Hepatocyte (in vitro differentiated cells): ENCODE measurements around the gene MT4. TPM values are rescaled to one million over a fixed set of nuclear protein-coding genes. Genes with fewer than 3 reads are reported as not detected.

Experiments
- DNase-seq: peaks from one replicate; pipeline ENCODE4 v3.0.0-alpha.2; 2016; ENCODE audit warnings: low spot score
- H2AFZ ChIP-seq: fragments of 200-600 bp; sonication (generic); 2 replicates; pipeline ENCODE4 v1.6.0; 2016; ENCODE audit warnings: antibody characterized with exemption, mild to moderate bottlenecking
- H3K27ac ChIP-seq: fragments of 200-600 bp; sonication (generic); 2 replicates; pipeline ENCODE4 v1.5.1; 2016; ENCODE audit warnings: mild to moderate bottlenecking
- H3K27me3 ChIP-seq: fragments of 200-600 bp; sonication (generic); 2 replicates; pipeline ENCODE4 v1.6.1; 2016
- H3K36me3 ChIP-seq: fragments of 200-600 bp; sonication (generic); replicated peaks from 2 replicates; pipeline ENCODE4 v1.5.1; 2016; ENCODE audit warnings: low read depth; ENCODE audit not compliant: insufficient read depth
- H3K4me1 ChIP-seq: fragments of 200-600 bp; sonication (generic); 2 replicates; pipeline ENCODE4 v1.5.1; 2016; ENCODE audit warnings: mild to moderate bottlenecking, moderate library complexity; ENCODE audit not compliant: insufficient read depth
- H3K4me2 ChIP-seq: fragments of 200-600 bp; sonication (generic); 2 replicates; pipeline ENCODE4 v1.6.0; 2016
- H3K4me3 ChIP-seq: fragments of 200-600 bp; sonication (generic); 2 replicates; pipeline ENCODE4 v1.5.1; 2016; ENCODE audit warnings: mild to moderate bottlenecking
- H3K79me2 ChIP-seq: fragments of 200-600 bp; sonication (generic); 2 replicates; pipeline ENCODE4 v1.6.0; 2017; ENCODE audit warnings: mild to moderate bottlenecking
- H3K9me2 ChIP-seq: fragments of 200-600 bp; sonication (generic); replicated peaks from 2 replicates; pipeline ENCODE4 v1.6.0; 2017; ENCODE audit warnings: mild to moderate bottlenecking; ENCODE audit not compliant: insufficient read depth
- H3K9me3 ChIP-seq: fragments of 200-600 bp; sonication (generic); 2 replicates; pipeline ENCODE4 v1.5.1; 2016; ENCODE audit warnings: low read depth, mild to moderate bottlenecking
- H4K20me1 ChIP-seq: fragments of 200-600 bp; sonication (generic); 2 replicates; pipeline ENCODE4 v1.6.0; 2016; ENCODE audit warnings: mild to moderate bottlenecking; ENCODE audit not compliant: insufficient read depth, poor library complexity, severe bottlenecking
- CTCF ChIP-seq: fragments of 200-600 bp; sonication (generic); IDR thresholded peaks from 2 replicates; pipeline ENCODE4 v1.5.1; 2016; ENCODE audit warnings: antibody characterized with exemption, mild to moderate bottlenecking; ENCODE audit not compliant: poor library complexity
- EZH2 ChIP-seq: fragments of 200-600 bp; sonication (generic); IDR thresholded peaks from 2 replicates; pipeline ENCODE4 v1.6.1; 2016; ENCODE audit warnings: antibody characterized with exemption, mild to moderate bottlenecking, borderline replicate concordance
- EZH2phosphoT487 ChIP-seq: fragments of 200-600 bp; sonication (generic); IDR thresholded peaks from one replicate; pipeline ENCODE4 v1.6.1; 2018; ENCODE audit warnings: antibody characterized with exemption, mild to moderate bottlenecking, low read depth, moderate library complexity; ENCODE audit not compliant: unreplicated experiment, severe bottlenecking
- WGBS: methylation state at CpG from one replicate; pipeline ENCODE4 v1.1.6; 2016; ENCODE audit warnings: low lambda C conversion rate; ENCODE audit errors: missing lambda C conversion rate; 5-methylcytosine and 5-hydroxymethylcytosine counted together
- polyA plus RNA-seq: library from polyadenylated mRNA; unstranded; fragments of >200 nt; fragmentation: Nextera tagmentation; extraction: Ambion mirVana; gene quantifications from 2 replicates; pipeline ENCODE4 v1.2.1, GENCODE V29; 2016
- total RNA-seq: library from RNA; depleted of rRNA; stranded (reverse); fragments of >200 nt; gene quantifications from 2 replicates; pipeline ENCODE4 v1.2.3, GENCODE V29; 2014

MT4 gene
- total and polyA plus RNA-seq, 2 experiments from 2014 or later = not detected

- no peaks in the 10 kb centered on the region for H3K4me1 ChIP-seq
- H4K20me1 ChIP-seq = no peaks in the 10 kb centered on the region
- H3K4me3 ChIP-seq = no peak overlapping the region
- H3K27ac ChIP-seq = no peak overlapping the region
- H3K4me2 ChIP-seq = no peak overlapping the region
- no peaks in the 10 kb centered on the region for H3K9me3 ChIP-seq
- H3K36me3 ChIP-seq = no peaks in the 10 kb centered on the region
- DNase-seq = no peak
- no peaks in the 10 kb centered on the region for H3K9me2 ChIP-seq
- H3K27me3 ChIP-seq = no peaks in the 10 kb centered on the region
- H2AFZ ChIP-seq = no peak overlapping the region
- no peaks in the 10 kb centered on the region for H3K79me2 ChIP-seq
- no peak for TF ChIP-seq EZH2phosphoT487
- TF ChIP-seq CTCF = no peak
- no peak for TF ChIP-seq EZH2
- 69% methylated on average over 2 of the region's 2 CpGs for WGBS
Observed at GRCh38 chr16:56542039-56542438, 22.8 kb upstream of the MT4 start.

- no peaks in the 10 kb centered on the region for H3K36me3 ChIP-seq
- H4K20me1 ChIP-seq = no peaks in the 10 kb centered on the region
- H3K9me2 ChIP-seq = no peaks in the 10 kb centered on the region
- WGBS = 31% methylated on average over 12 of the region's 12 CpGs
- peak overlapping the region; percentile 34 for H3K27ac ChIP-seq
- H2AFZ ChIP-seq = peak overlapping the region; percentile 24
- H3K9me3 ChIP-seq = no peaks in the 10 kb centered on the region
- H3K4me3 ChIP-seq = no peak overlapping the region
- peak; percentile 10 for DNase-seq
- H3K27me3 ChIP-seq = no peaks in the 10 kb centered on the region
- TF ChIP-seq EZH2 (no peak), EZH2phosphoT487 (no peak), CTCF (no peak)
- H3K79me2 ChIP-seq = no peaks in the 10 kb centered on the region
- H3K4me1 ChIP-seq = no peaks in the 10 kb centered on the region
- no peak overlapping the region for H3K4me2 ChIP-seq
Observed at GRCh38 chr16:56547120-56547948, 17.5 kb upstream of the MT4 start.

- Histone ChIP-seq H3K4me2 (no peak overlapping the region), H3K9me3 (no peaks in the 10 kb centered on the region), H3K4me3 (no peak overlapping the region), H3K9me2 (no peaks in the 10 kb centered on the region), H2AFZ (no peak overlapping the region), H3K27ac (peak overlapping the region; percentile 11), H3K4me1 (no peaks in the 10 kb centered on the region), H3K36me3 (no peaks in the 10 kb centered on the region), H4K20me1 (no peaks in the 10 kb centered on the region), H3K27me3 (no peaks in the 10 kb centered on the region), H3K79me2 (no peaks in the 10 kb centered on the region)
- 98% methylated on average over 4 of the region's 4 CpGs for WGBS
- no peak for DNase-seq
- TF ChIP-seq EZH2 = no peak
- no peak for TF ChIP-seq CTCF
- TF ChIP-seq EZH2phosphoT487 = no peak
Observed at GRCh38 chr16:56547949-56548567, 16.8 kb upstream of the MT4 start.
